Stimulated activated CD8-positive, alpha-beta memory T cell treated with anti-CD3 and anti-CD28 coated beads, Interleukin-15, amount 100 ng/mL, for 48 hours (primary cell): ENCODE data around the gene AS3MT.
"Not testable (repeated sequence)": the region's sequence is repeated elsewhere in the genome, so short reads cannot be mapped to it uniquely, and the experiment has no call there.

ENCODE experiments used
- DNase-seq, 2 donors: peaks; one replicate each; pipeline ENCODE4 v3.0.0-alpha.2; 2020; ENCODE audit warnings: low read depth in 2 of 2

The AS3MT gene

DNA sequence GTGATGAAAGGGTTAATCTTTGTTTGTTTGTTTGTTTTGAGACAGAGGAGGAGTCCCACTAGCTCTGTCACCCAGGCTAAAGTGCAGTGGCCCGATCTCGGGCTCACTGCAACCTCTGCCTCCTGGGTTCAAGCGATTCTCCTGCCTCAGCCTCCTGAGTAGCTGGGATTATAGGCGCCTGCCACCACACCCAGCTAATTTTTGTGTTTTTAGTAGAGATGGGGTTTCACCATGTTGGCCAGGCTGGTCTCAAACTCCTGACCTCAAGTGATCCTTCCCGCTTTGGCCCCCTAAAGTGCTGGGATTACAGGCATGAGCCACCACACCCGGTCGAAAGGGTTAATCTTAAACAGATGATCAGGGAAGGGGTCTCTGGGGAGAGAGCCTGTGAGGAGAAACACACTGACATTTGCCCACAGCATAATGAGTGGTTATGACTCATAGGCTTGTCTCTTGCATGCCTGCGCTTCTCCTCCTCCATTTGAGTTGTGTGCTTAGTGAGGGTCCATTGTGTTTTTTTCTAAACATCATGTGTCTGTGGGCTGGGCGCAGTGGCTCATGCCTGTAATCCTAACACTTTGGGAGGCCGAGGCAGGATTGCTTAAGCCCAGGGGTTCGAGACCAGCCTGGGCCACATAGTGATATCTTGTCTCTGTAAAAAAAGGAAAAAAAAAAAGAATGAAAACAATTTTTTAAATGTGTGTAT, 13.4 kb upstream of the AS3MT start:
- DNase-seq: not testable (repeated sequence)

DNA sequence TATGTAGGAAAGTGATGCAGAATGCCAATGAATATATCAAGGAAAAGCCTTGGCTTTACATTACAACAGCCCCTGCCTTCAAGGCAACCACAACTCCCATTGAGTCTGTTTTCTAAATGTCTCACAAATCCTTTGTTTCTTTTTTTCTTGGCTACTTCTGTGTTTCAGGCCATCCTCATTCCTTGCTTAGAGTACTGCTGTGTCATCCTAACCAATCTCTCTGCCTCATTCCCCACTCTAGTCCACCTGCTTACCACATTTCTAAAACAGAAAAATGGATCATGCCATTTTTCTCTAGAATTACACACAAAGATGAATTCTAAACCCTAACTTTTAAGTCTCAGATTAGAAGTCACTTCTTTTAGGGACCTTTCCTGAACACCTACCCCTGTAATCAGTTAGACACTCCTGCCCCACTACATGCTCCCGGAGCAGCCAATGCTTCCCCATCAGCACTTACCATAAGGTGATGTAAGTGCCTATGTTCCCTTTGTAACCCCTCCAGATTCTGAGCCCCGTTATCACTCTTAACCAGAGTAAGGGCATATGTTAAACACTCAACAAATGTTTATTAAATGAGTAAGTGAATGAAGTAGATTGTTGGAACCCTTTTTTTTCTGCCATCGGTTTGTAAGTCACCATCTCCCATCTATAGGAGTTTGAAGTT, 12.4 kb upstream of the AS3MT start:
- no peak for DNase-seq

DNA sequence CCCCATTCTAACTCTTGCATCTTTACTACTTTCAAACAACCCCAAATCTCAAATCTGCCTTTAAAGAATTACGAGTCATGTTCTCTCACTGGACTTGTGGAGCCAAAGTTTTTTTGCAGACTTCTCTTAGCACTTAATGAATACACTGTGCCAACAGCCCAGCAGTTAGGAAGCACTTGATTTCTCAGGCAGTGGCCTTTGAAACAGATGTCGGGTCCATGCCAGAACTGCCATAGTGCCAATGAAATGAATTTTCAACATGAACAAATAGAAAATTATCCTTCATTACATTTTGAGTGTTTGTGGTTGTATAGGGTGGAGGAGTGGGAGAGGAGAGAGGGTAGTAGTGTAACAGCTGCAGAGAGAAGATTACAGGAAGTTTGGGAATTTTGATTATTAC, 9.4 kb upstream of the AS3MT start:
- DNase-seq: no peak

DNA sequence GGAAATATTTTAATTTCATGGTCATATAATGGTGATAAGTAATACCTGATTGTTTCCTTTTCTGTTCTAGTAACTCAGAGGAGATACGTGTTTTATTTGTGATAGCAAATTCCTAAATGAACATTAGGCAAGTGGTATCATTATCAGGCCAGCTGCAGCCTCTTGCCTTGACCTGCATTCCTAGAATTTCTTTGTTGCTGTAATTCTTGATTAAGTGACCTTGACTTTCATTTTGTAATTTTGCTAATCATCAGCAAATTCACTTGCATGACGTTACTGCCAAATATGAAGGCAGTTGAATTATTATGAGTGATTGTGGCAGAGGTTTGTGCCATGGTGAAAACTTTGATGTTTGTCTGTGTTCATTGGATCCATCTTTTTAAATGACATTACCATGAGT, 5.6 kb upstream of the AS3MT start:
- no peak for DNase-seq

DNA sequence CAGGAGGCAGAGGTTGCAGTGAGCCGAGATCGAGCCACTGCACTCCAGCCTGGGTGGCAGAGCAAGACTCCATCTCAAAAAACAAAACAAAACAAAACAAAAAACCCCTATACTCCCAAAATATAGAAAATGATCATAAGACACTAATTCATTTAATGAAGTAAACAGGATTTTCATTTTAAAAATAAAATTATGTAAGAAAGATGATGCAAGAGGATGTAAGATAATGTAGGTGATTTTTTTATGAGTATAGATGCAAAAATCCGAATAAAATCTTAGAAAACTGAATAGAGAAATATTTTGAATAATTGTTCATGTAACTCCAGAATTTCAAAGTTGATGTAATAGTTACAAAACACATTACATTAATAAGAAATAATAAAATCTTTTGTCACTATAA, 3.6 kb upstream of the AS3MT start:
- DNase-seq: no peak

DNA sequence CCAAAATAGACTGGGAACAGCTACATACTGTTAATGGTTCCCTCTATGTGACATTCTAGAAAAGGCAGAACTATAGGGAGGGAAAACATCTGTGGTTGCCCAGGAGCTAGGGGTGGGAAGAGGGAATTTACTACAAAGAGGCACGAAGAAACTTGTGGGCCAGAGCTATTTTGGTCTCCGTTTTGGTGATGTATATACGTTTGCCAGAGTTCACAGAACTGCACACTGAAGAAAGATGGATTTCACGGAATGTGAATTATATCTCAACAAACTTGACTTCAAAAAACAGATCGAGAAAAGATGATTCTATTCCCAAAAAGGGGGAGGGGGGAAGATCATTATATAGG, 386 bp upstream of the AS3MT start:
- DNase-seq: no peak

DNA sequence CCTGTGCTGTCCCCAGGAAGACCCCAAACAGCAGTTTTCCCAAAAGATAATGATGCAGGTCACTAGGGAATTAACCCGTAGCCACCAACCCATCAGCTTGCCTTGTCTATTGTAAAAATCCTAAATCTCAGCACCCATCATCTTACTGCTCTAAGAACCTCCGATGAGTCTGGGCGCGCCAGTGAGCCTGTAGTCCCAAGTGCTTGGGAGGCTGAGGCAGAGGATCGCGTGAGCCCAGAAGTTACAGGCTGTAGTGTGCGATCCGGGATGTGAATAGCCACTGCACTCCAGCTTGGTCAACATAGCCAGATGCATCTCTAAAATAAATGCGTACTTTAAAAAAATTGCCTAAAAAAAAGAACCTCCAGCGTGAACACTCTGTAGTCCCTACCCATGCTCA, 951 bp downstream of the AS3MT start:
- DNase-seq: no peak

DNA sequence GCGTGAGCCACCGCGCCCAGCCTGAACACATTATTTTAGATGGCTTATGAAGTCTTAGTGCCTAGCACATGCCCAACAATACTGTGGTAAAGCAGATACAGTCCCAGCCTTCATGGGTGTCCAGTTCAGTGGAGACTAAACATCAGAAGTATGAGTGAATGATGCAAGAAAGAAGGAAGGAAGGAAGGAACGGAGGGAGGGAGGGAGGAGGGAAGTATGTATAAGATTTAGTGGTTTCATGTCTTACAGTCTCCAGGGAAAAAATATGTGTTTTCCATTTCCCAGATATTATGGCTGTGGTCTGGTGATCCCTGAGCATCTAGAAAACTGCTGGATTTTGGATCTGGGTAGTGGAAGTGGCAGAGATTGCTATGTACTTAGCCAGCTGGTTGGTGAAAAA, 2.9 kb downstream of the AS3MT start:
- DNase-seq: no peak

DNA sequence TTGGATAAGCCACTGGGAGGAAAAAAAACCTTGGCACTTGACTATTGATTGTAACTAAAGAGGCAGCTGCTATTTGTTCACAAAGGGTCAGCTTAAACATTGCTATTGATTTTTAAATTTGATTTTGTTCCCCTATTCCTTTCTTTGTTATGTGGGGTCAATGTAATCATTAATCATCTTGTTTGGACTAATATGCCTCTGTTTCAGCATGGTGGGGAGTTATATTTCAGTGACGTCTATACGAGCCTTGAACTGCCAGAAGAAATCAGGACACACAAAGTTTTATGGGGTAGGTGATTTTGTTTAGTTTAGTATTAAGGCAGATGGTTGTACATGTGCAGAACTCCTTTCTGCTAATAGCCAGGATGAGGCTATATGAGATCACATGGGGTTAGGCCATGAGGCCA, 7.5 kb downstream of the AS3MT start:
- no peak for DNase-seq

DNA sequence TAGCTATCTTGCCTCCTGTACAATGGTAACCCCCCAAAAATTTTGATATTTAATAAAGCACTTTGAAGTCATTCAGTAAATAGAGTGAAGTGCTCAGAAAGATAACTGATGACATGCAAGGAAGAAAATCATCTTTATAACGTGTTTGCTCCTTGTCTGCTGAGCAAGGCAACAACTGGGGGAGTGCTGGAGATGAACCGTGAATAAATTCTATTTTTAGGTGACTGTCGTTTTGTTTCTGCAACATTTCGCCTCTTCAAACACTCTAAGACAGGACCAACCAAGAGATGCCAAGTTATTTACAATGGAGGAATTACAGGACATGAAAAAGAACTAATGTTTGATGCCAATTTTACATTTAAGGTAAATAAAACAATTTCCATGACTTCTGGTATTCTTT, 9.4 kb downstream of the AS3MT start:
- DNase-seq: no peak

DNA sequence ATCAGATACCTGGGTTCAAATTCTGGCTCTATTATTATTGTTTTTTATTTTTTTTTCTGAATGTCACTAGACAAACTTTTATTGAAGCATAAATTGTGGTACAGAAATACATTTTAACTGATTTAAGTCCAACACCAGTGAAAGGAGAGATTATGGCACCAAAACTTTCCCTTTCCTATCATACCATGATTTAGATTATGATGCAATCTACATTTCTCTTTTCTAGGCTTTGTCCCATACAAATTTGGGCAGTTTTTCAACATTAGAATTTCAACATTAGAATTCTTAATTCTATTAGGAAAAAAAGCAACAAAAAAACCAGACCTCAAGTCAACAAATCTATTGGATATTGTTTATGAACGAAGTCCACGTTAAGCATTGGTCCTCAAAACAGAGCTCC, 11.0 kb downstream of the AS3MT start:
- DNase-seq: no peak

DNA sequence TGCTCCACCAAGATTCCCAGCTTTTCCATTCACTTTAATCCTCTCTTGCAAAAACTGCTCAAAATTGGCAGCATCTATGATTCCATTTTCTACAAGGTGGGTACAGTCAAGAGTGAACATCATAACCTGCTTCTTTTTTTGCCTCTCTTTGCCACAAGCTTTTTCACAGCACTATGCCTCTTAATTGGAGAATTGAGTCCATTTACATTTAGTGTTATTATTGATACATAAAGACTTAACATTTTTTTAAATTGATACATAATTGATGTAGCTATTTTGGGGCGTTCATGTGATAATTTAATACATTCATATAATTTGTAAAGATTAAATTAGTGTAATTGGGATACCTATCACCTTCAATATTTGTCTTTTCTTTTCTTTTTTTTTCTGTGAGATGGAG, 18.8 kb downstream of the AS3MT start:
- no peak for DNase-seq

DNA sequence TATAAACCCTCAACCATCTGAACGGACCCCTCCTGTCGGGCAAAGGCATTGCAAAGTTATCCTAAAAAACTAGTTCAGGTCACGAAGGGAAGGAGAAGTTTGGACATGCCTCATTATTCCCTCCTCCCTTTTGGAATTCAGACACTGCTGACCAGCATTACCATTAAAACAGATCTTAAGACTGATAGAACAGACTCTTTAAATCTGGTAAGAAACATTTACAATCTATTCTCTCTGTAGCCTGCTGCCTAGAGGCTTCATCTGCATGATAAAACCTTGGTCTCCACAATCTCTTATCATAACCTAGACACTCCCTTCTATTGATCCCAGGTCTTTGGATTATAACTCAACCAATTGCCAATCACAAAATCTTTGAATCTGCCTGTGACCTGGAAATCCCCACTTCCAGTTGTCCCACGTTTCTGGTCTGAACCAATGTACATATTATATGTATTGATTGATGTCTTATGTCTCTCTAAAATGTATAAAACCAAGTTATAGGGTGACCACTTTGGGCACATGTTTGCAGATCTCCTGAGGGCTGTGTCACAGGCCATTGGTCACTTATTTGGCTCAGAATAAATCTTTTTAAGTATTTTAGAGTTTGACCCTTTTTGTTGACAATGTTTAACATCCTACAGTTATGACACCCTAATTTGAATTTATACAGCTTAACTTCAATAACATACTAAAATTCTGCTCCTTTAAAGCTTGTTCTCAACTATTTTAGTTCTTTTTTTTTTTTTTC, 25.4 kb downstream of the AS3MT start:
- no peak for DNase-seq

DNA sequence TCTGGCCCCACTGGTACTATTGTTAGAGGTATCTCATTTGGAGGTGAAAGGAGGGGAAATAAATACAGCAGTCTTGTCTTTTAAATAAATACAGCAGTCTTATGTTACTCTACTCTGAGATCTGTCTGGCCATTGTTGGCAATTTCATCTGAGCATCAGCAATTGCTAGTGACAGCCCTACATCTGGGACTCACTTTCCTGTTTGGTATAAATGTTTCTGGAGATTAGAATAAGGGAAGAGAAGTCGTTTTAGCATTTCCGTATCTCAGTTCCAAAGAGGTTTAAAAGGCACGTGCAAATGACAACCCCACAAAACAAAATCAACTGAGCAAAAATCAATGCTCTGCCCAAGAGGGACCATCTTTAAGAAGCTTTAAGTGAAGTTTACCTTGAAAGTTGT, 30.7 kb downstream of the AS3MT start:
- DNase-seq: no peak

DNA sequence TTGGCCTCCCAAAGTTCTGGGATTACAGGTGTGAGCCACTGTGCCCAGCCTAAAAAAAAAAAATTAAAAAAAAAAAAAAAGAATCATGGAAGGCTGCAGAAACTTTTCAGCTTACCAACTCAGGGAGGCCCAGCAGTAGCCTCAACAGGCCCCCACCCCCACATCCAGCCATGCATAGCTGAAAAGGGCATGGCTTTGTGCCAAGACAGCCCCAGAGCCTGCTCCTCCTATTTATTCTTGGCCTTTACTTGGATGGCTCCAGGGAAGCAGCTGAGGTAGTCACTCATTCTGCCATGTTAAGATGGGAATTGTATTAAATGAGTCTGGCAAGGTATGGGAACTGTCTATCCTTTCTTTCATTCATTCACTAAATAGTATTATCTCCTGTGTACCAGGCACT, 35.1 kb downstream of the AS3MT start:
- DNase-seq: no peak

DNA sequence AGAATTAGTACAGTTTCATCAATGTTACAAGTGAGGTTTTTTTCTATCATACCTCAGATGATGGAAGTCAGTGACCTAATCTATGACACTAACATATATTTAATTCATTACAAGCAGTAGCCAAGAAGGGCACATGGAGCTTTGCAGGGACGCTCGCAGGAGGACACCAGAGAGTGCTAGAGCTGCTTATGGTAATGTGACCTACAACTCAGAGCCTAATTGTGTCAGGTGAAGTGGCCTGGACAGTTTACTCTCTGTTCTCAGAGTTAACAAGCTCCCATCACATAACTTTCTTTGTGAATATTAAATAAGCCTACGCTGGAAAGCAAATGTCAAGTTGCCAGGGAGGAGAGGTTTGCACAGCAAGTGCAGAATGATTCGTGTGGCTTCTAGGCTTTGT, 37.2 kb downstream of the AS3MT start:
- DNase-seq: no peak

DNA sequence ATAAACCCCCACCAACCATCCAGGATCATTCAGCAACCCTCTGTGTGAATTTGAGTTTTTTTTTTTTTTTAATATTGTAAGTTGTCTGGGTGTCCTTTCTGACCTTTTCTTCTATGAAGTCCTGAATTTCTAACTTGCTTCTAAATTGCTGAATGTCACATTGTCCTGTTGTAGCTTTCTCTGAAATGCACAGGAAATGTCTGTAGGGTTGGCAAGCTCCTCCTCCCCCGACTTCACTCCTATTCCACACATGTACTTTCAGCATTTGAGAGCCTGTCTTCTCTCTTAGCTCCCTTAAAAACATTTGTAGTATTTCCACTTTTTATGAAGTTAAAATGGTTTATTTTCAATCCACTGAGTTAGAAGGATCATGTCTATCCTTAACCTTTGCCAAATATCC, 45.5 kb downstream of the AS3MT start:
- DNase-seq: no peak

DNA sequence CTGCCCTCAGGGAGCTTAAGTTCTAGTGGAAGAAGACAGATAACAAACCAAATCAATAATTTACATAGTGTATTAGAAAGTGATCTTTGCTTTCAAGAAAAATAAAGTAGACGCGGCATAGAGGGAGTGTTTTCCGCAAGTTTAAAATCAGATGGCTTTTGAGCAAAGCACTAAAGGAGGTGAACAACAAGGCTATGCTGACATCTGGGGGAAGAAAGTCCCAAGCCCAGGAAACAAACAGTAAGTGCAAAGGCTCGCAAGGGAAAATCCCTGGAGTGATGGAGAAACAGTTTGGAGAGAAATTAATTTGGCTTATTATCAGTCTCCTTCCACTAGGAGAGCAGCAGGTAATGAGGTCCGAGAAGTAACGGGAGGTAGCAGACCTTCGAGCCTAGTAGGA, 46.9 kb downstream of the AS3MT start:
- no peak for DNase-seq

DNA sequence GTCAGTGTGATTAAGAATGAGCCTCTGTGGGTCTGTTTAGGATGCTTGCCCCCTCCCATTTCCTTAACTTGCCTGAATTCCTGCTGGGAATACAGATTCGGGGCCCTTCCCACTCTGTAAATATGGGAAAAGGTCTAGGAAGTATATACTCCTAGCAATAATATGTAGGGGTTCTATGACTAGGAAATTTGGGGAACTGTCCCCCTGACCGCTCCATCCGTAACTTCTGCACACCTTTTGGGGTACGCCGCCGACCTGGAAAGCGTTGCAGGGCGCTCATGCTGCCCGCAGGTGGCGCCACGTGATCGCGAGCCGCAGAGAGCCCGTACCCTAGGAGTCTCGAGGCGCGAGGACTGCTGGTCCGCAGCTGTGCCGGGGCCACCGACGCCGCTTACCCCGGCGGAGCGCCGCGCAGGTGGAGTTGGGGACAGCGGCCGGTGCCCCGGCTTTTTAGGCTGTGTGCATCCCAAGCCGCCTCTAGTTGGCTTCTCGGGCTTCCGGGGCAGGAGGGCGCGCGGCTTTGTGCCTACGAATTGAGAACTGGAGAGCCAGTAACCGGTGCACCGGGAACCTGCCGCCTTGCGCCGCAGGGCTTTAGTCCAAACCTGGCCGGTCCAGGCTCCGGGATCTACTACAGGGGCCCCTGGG, 48.2 kb downstream of the AS3MT start:
- peak; percentile 71 to 75 for DNase-seq

DNA sequence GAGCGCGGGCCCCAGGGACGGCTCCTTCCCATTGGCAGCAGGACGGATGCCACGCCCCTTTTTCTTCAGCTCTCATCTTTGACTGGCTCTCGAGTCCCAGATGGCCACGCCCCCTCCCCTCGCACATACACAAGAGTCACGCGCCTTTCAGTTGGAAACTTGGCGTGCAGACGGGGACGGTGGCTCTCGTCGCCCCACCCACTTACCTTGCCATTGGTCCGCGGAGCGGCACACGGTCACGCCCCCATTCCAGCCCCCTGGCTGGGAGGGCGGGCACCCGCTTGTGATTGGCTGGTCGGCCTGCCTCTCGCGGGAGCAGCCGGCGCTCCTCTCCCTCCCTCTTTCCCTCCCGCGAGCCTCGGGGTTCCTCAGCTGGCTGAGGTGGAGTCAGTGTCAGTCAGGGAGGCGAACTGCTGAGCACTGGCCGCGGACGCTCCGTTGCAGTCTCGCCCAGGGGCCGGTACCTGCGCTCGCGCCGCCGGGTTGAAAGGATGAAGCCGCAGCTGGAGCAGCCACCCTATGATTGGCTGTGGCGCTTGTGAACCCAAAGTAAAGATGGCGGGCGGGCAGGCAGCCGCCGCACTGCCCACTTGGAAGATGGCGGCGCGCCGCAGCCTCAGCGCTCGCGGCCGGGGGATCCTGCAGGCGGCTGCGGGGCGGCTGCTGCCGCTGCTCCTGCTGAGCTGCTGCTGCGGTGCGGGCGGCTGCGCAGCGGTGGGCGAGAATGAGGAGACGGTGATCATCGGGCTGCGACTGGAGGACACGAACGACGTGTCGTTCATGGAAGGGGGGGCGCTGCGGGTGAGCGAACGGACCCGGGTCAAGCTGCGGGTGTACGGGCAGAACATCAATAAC, 48.9 kb downstream of the AS3MT start, which contains the start of gene CNNM2:
TSS of gene CNNM2 (plus strand) at position 333 of the 855 bp plus-strand sequence. CDS start at position 520, 187 bp downstream.
- DNase-seq: peak; percentile 100

DNA sequence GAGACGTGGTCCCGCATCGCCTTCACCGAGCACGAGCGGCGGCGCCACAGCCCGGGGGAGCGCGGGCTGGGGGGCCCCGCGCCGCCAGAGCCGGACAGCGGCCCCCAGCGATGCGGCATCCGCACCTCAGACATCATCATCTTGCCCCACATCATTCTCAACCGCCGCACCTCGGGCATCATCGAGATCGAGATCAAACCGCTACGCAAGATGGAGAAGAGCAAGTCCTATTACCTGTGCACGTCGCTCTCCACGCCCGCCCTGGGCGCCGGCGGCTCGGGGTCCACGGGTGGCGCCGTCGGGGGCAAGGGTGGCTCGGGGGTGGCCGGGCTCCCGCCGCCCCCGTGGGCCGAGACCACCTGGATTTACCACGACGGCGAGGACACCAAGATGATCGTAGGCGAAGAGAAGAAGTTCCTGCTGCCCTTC, 49.6 kb downstream of the AS3MT start:
- peak in 1 of 2 donors; percentile 15 for DNase-seq
